Measurements from ENCODE around the gene PLEKHA1. TPM values are rescaled to one million over a fixed set of nuclear protein-coding genes. Genes with fewer than 3 reads are reported as not detected.

Gene PLEKHA1
- total RNA-seq, 1 donor from 2014 or later: 38.2 TPM

- Mint-ChIP-seq H3K4me1 (ENCODE audit: unreplicated experiment) (peaks cover 13% of the 10 kb centered on the region), H3K36me3 (ENCODE audit: low read depth, unreplicated experiment) (peaks cover 3% of the 10 kb centered on the region), H3K4me3 (ENCODE audit: unreplicated experiment) (peak overlapping the region; percentile 96), H3K27me3 (ENCODE audit: unreplicated experiment) (peaks cover 4% of the 10 kb centered on the region), H3K27ac (ENCODE audit: unreplicated experiment) (peak overlapping the region; percentile 82), H3K9me3 (ENCODE audit: unreplicated experiment) (no peaks in the 10 kb centered on the region)
- DNase-seq (ENCODE audit: low spot score): peak; percentile 59
- TF ChIP-seq, protein P1, sequence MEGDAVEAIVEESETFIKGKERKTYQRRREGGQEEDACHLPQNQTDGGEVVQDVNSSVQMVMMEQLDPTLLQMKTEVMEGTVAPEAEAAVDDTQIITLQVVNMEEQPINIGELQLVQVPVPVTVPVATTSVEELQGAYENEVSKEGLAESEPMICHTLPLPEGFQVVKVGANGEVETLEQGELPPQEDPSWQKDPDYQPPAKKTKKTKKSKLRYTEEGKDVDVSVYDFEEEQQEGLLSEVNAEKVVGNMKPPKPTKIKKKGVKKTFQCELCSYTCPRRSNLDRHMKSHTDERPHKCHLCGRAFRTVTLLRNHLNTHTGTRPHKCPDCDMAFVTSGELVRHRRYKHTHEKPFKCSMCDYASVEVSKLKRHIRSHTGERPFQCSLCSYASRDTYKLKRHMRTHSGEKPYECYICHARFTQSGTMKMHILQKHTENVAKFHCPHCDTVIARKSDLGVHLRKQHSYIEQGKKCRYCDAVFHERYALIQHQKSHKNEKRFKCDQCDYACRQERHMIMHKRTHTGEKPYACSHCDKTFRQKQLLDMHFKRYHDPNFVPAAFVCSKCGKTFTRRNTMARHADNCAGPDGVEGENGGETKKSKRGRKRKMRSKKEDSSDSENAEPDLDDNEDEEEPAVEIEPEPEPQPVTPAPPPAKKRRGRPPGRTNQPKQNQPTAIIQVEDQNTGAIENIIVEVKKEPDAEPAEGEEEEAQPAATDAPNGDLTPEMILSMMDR (IDR thresholded peaks at IDR 0.05; ENCODE audit: unreplicated experiment): no peak
These were observed 561 bp downstream of the PLEKHA1 start for GRCh38 chr10:122374859-122375678.

DNA sequence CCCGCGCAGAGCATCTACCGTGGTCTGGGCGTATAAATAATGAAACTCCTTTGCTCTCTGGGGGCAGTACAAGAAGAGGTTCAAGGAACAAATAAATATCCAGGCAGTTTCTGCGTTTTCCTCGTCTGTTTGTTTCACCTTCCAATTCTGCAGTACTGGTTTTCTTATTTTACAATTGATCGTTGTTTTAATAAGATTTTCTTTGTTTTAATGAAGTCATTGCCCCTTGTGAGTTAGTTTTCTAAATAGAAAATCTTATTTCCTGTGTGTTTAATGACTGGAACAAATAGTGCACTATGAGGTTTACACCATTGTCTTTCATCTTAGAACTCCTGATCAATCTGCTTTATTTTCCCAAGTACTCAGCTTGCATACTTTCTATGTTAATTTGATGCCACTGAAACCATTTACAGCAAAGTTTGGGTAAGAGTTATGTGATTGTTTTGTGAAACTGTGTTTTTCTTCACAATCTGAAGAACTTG lies 1.2 kb downstream of the PLEKHA1 start:
- Mint-ChIP-seq H3K27ac (ENCODE audit: unreplicated experiment) (peak overlapping the region; percentile 82), H3K4me3 (ENCODE audit: unreplicated experiment) (peak overlapping the region; percentile 96), H3K36me3 (ENCODE audit: low read depth, unreplicated experiment) (peaks cover 3% of the 10 kb centered on the region), H3K4me1 (ENCODE audit: unreplicated experiment) (peaks cover 11% of the 10 kb centered on the region), H3K9me3 (ENCODE audit: unreplicated experiment) (no peaks in the 10 kb centered on the region), H3K27me3 (ENCODE audit: unreplicated experiment) (peaks cover 4% of the 10 kb centered on the region)
- DNase-seq (ENCODE audit: low spot score): no peak
- TF ChIP-seq, protein P1 (IDR thresholded peaks at IDR 0.05; ENCODE audit: unreplicated experiment): no peak

- Mint-ChIP-seq H3K4me1 (ENCODE audit: unreplicated experiment) (peaks cover 11% of the 10 kb centered on the region), H3K36me3 (ENCODE audit: low read depth, unreplicated experiment) (peaks cover 3% of the 10 kb centered on the region), H3K4me3 (ENCODE audit: unreplicated experiment) (no peak overlapping the region), H3K9me3 (ENCODE audit: unreplicated experiment) (no peaks in the 10 kb centered on the region), H3K27me3 (ENCODE audit: unreplicated experiment) (peaks cover 4% of the 10 kb centered on the region), H3K27ac (ENCODE audit: unreplicated experiment) (no peak overlapping the region)
- no peak for DNase-seq (ENCODE audit: low spot score)
- TF ChIP-seq, protein P1 (IDR thresholded peaks at IDR 0.05; ENCODE audit: unreplicated experiment): no peak
These were observed 2.0 kb downstream of the PLEKHA1 start for GRCh38 chr10:122376364-122376961.

GRCh38 chr10:122379041-122379440 lies 4.5 kb downstream of the PLEKHA1 start:
- no peaks in the 10 kb centered on the region for H3K9me3 Mint-ChIP-seq (ENCODE audit: unreplicated experiment)
- H3K27ac Mint-ChIP-seq (ENCODE audit: unreplicated experiment): no peak overlapping the region

More at GRCh38 chr10:122379041-122379440, 4.5 kb downstream of the PLEKHA1 start:
- no peak for DNase-seq (ENCODE audit: low spot score)
- peaks cover 3% of the 10 kb centered on the region for H3K36me3 Mint-ChIP-seq (ENCODE audit: low read depth, unreplicated experiment)
- TF ChIP-seq, protein P1 (IDR thresholded peaks at IDR 0.05; ENCODE audit: unreplicated experiment): no peak
- peaks cover 7% of the 10 kb centered on the region for H3K4me1 Mint-ChIP-seq (ENCODE audit: unreplicated experiment)
- H3K27me3 Mint-ChIP-seq (ENCODE audit: unreplicated experiment): no peaks in the 10 kb centered on the region
- H3K4me3 Mint-ChIP-seq (ENCODE audit: unreplicated experiment): no peak overlapping the region

All from endothelial cell (in vitro differentiated cells).